NCI-H2107 treated with DMSO at 0.1 percent for 48 hours (cell line): ENCODE results near the gene CPEB1.
"Not testable (repeated sequence)": the region's sequence is repeated elsewhere in the genome, so short reads cannot be mapped to it uniquely, and the experiment has no call there.

Source experiments
- DNase-seq: peaks from one replicate; lab custom pipeline; 2025; ENCODE audit not compliant: unreplicated experiment; lab: John Stamatoyannopoulos, UW

Gene CPEB1

DNA sequence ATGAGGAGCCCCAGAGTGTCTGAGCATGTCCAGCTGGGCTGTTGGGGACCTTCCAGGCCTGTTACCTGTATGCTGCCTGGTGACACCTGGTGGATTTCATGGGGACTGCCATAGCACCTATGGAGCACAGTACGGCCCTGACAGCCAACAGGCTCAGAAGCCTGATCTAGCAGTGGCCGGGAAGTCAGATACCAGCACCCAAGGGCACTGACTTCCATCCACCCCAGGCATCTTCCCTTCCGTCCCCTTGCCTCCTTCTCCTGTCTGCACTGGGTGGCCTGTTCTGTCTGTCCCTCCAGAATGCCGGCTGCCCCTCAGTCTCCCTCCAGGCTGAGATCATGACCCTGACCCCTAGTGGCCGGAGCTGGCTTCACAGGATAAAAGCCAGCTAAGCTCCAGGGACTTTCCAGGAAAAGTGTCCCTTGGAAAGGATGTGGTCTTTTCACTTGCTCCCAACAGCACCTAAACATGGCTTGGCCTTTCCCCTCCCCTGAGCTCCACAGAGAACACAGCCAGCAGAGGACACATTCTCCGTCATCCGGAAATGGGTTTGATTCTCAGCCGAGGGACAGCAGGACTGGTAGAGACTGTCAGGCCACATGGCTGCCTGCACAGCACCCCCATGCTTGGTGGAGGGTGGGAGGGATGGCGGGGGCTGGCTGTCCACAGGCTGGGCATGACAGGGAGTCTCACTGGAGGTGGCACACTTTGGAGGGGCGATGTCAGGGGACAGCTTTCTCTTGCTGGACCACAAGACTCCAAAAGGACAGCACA, 116.4 kb downstream of the CPEB1 start:
- no peak for DNase-seq

DNA sequence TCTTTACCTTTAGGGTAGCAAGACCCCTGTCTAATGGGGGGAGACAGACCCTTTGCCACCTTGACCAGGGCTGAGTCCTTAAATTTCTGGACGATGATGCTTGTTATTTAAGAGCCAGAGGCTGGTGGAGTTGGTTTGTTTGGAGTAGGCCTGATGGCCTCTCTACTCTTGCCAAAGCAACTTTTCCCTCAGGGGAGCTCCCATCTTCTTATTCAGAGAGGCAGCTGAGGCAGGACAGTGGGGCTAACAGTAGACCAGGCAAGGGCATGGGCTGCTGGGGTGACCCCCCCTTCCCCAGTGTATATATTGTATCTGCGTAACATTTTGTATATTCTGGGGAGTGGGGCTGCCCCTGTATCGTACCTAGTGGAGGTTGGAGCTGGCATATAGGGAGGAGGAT, 117.2 kb downstream of the CPEB1 start:
- DNase-seq = no peak

DNA sequence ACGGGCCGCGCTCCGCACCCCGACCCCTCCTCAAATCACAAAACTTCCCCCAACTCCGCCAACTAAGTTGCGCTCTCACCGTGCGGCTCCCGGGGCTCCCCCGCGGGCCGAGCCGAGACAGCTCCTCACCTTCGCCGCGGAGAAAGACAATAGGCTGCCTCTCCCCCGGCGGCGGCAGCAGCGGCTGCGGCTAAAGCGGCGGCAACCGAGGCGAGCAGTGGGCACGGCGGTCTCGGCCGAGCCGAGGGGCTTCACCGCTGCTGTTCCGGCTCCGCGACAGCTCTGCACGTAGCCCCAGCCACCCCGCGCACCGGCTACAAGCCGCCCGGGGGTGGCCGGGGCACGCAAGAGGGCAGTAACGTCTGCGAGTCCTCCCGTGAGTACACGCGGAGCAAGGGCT, 133.6 kb downstream of the CPEB1 start:
- not testable (repeated sequence) for DNase-seq

DNA sequence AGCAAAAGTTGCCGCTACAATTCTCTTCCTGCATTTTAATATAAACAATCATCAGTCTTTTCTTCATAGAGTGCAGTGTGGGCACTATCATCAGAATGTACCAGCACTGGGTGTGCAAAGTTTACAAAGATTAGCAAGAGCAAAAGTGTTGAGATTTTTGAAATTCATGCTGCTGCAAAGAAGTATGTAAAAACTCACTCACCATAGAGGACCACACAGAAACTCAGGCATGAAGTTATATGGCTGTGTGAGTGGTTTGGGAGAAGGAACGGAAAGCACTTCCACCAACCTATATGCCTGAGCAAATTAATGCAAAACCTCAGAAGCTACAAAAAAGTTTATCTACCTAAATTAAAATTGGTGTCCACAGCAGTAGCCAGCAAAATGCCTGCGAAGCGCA, 139.5 kb downstream of the CPEB1 start:
- DNase-seq = not testable (repeated sequence)

DNA sequence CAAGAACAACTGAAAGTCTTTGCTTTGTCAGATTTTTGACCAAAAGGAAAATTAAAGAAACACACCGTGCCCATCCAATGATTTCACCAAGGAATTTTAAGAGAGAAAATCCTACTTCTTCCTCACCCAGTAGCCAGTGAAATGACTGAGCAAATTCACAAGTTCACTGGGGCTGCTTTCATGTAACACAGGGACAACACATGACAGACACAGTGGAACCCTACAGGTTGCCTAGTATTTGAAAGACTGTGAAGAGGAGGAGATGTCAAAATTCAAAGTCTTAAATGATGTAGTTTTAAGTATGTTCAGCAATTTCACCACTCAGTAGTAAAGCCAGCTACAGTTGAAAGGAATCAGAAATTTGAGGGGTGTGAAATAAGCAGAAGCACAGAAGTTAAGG, 140.1 kb downstream of the CPEB1 start:
- not testable (repeated sequence) for DNase-seq

DNA sequence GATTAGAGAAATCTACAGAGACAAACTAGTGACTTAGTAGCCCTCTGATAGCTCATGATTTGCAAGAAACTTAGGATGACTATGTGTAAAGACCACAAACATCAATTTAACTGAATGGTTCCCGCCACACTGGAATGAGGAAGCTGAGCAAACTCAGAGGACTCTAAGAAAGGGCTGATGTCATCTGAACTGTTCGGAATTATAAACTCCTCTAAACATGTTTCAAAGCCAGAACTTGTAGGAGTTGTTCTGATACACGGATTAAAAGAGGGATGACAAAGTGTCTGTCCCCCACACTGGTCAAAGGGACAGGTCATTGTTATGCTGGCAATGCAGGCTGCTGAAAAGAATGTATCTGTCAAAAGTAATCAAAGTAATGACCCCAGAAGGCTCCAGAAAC, 141.3 kb downstream of the CPEB1 start:
- DNase-seq = not testable (repeated sequence)

DNA sequence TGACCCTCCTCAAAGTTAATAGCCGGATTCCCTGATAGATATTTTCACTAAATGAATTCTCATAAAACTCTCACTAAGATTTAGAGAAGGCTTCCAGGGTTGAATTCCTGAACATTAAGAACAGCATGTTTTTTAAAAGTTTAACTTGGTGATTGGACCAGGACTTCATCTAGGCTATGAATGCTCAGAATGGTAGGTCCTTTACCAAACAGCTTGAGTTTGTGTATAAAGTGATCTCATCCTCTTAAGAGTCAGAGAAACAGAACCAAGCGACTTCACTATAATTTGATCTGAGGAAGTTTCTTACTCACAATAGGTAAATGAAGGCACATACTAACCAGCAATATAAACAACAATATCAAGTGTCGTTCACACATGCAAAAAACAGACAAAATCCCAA, 143.1 kb downstream of the CPEB1 start:
- not testable (repeated sequence) for DNase-seq

DNA sequence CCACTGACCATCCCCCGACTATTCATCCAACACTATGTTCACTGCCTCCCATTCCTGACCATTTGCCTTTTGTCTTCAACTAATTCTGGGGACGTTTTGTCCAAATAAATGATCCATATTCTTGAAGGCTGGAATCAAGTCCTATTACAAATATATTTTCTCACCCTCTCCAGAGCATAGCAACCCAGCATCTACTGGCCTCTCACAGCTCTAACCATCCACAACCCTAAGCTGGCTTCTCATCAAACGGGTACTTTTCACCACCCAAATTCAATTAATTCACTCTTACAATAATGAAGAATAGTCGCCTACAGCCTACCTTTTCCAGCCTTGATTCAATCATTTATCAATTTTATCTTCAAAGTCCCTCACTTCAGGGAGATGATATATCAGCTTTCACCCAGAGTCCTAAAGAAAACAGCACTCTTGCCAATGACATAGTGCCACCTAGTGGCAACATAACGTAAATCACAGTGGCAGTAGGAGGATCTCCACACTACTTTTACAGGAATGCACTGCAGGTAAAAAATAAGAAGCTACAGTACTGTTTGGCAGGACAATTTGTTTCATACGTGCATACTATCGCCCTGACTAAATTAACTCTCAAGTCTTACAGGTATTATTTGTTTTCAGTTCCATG, 144.3 kb downstream of the CPEB1 start:
- not testable (repeated sequence) for DNase-seq

DNA sequence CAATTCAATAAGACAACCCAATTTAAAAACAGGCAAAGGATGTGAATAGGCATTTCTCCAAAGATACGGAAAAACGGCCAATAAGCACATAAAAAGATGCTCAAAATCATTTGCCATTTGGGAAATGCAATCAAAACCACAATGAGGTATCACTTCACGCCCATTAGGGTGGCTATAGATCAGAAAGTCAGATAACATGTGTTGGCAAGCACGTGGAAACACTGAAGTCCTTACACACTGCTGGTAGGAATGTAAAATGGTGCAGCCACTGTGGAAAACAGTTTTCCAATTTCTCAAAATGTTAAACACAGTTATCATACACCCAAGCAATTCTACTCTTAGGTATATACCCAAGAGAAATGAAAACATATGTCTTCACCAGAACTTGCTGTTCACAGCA, 146.4 kb downstream of the CPEB1 start:
- DNase-seq = not testable (repeated sequence)

DNA sequence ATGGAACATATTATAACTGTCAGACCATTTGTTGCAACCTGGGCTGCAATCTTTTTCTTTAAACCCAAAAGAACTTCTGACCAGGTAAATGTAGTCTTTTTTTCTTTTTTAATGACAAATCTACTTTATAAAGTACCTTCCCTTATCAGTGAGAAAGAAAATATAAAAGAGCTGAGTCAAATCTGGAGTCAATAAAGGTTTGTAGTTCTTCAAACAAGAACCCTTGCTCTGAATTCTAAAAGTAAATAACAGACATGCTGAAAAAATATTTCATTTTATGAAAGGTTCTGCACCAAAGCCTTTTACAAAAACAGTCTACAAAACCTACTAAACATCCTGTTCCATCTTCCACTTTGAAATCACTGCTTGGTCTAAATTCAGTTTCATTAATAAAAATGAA, 149.2 kb downstream of the CPEB1 start:
- DNase-seq = not testable (repeated sequence)
